ENCODE measurements around the gene LAMA3.

The LAMA3 gene, protein sequence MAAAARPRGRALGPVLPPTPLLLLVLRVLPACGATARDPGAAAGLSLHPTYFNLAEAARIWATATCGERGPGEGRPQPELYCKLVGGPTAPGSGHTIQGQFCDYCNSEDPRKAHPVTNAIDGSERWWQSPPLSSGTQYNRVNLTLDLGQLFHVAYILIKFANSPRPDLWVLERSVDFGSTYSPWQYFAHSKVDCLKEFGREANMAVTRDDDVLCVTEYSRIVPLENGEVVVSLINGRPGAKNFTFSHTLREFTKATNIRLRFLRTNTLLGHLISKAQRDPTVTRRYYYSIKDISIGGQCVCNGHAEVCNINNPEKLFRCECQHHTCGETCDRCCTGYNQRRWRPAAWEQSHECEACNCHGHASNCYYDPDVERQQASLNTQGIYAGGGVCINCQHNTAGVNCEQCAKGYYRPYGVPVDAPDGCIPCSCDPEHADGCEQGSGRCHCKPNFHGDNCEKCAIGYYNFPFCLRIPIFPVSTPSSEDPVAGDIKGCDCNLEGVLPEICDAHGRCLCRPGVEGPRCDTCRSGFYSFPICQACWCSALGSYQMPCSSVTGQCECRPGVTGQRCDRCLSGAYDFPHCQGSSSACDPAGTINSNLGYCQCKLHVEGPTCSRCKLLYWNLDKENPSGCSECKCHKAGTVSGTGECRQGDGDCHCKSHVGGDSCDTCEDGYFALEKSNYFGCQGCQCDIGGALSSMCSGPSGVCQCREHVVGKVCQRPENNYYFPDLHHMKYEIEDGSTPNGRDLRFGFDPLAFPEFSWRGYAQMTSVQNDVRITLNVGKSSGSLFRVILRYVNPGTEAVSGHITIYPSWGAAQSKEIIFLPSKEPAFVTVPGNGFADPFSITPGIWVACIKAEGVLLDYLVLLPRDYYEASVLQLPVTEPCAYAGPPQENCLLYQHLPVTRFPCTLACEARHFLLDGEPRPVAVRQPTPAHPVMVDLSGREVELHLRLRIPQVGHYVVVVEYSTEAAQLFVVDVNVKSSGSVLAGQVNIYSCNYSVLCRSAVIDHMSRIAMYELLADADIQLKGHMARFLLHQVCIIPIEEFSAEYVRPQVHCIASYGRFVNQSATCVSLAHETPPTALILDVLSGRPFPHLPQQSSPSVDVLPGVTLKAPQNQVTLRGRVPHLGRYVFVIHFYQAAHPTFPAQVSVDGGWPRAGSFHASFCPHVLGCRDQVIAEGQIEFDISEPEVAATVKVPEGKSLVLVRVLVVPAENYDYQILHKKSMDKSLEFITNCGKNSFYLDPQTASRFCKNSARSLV (N-terminal part only)
- 0.18 to 0.22 reads per million in 2 experiments for total RNA-seq

DNA sequence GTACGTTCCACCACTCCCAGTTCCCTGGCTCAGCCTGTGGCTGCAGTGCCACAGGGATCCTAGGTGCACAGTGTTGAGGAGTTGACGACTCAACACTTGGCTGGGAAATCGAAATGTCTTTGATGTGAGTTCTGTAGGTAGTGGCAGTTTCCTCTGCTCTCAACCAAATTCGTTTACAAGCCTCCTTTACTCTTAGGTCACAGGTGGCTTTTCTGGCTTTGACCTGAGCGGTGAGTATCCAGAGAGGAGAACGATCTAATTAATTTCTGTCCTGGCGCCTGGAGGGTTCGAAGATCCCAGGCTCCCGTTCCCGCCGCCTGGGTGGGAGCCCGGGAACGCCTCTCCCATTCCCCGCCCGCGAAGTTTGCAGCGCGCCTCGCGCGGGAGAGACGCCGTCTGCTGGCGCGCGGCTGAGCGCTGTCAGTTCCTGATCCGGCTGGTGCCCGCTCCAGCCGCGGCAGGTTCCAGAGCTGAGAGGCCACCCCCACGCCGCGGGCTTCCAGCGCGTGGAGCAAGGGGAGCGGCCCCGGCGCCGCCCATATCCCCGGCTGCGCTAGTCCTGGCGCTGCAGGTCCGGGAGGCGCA is at the start of gene LAMA3:
LAMA3 (plus strand) TSS at position 423 of the 585 bp plus-strand sequence. CDS start 231 bp downstream, outside the sequence.
- no peak for DNase-seq (ENCODE audit: low read depth)

DNA sequence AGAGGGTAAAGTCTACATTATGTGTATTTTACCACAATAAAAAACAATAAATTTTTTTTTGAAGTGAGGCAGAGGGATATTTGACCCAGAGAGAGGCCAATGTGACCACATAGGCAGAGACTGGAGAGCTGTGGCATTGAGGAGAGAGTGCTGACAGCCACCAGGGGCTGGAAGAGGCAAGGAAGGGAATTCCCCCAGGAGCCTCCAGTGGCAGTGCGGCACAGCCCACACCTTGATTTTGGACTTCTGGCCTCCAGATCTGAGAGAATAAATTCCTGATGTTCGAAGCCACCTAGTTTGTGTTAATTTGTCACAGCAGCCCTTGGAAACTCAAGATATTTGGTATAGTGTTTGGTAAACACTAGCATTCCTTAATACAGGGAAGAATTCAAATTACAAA is 49.2 kb upstream of the LAMA3 start:
- no peak for DNase-seq (ENCODE audit: low read depth)

DNA sequence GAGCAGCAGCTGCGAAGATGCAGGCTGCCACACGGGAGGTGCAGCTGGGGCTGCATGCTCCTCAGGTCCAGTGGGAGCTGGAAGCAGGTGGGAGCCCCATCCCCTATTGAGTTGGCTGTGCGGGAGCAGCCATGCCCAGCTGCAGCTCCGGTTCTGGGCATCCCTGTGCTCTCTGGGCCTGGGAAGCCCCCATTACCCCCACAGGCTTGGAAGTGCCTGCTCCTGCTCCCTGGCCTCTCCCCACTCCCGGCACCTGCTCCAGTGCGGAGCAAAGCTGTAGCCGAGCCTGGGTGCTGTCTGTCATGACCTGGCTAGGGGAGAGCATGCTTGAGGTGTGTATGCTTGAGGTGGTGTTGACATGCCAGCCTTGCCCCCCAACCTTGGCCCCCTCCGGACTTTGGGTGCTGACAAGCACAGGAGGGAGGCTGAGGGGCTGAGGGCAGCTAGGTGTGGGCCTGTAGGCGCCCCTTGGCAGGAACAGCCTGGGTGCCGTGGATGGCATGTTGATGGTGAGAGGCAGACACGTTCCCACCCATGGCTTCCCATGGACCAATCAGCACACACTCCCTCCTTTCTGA is 48.0 kb upstream of the LAMA3 start:
- no peak for DNase-seq (ENCODE audit: low read depth)

DNA sequence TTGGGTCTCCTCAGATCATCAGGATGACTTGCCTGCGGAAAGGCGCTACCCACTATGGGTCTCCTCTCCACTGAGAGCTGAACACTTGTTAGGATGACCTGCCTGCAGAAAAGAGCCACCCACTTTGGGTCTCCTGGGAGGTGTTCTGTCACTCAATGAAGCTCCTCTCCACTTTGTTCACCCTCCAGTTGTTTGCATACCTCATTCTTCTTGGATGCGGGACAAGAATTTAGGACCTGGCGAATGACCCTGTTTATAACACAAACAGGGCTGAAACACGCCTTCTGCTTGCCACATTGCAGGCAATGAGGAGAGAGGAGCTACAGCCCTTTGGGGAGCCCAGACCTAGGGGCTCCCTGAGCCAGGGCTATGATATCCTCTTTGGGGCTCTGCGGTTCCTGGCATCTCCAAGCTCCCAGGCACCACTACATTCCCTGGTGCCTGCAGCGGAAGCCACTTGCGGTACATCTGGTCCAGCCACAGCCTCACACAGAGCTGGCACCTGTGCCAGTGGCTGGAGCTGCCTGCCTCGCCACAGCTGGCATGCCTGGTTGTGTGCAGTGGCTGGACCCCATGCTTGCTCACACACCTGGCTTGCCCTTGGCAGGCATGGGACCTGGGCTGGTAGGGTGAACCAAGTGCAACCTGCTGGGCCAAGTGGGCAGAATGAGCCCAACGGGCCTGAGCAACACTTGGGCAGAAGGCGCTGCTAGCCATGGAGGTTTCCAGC is 47.2 kb upstream of the LAMA3 start:
- DNase-seq (ENCODE audit: low read depth) = no peak

DNA sequence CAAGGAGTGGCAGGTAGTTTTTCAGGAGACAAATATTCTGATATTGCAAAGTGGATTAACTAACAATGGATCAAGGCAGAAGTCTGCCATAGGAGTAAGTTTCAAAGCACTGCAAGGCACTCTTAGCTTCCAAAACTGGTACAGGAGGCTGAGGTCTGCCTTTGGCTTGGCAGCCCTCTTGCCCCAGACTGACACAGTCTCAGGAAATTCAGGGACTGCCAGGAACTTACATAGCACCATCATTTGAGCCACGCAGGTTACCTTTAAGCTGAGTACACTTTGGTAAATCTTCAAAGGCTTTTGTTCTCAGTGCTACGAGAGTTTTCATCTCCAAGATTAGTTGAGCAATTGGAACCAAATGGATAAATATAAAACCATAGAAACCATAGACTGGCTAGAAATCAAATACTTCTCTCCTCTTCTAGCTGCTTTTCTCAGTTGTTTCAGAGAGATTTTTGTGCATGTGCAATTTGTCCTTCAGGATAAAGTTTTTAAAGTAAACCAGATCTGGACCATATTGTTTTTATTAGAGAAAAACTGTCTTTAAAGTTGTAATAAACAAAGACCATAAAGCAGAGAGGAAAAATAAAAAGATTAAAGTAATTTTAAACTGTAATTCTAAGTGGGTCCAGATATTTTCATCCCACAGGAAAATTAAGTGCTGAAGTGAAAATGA is 45.3 kb upstream of the LAMA3 start:
- no peak for DNase-seq (ENCODE audit: low read depth)

DNA sequence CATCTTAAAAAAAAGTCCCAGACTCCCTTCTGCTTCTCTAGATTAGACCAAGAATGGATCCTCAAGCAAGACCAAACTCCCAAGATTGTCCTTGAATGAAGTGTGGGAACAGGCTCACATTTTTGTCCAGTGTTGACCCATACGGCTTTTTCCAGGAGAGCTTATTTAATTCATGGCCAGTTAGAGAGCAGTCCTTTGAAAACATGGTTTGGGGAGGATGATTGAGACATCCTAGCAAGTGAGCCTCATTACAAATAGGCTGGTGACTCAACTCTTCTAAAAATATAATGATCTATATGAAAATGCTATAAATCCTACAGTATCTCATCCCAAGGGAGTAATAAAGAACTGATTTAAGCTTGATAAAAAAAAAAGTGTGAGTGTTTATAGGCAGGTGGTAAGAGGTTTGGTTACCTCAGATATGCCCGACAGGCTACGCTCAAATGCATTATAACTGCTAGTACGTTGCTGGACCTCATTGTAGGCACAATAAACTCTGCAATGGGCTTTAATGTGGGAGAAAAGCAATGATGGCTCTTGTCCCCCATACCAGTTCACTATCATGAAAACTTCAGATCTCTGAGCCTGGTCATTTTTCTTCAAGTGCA is 43.6 kb upstream of the LAMA3 start:
- no peak for DNase-seq (ENCODE audit: low read depth)

DNA sequence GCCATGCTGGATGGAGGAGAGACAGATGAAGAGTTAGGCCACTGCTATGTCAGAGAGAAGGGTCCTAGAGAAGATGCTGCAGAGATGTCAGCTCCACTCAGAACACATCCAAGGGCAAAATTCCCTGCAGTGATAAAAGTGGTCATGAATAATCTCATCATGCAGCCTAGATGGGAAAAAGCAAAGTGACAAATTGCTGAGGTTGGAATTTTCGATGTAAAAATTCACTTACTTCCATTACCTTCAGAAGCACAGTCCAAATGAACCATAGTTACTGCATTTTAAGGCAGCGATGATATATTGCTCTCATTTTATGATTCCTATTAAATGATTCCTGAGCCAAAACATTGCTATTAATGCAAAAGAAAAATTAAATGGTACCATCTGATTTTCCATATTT is 43.0 kb upstream of the LAMA3 start:
- no peak for DNase-seq (ENCODE audit: low read depth)

DNA sequence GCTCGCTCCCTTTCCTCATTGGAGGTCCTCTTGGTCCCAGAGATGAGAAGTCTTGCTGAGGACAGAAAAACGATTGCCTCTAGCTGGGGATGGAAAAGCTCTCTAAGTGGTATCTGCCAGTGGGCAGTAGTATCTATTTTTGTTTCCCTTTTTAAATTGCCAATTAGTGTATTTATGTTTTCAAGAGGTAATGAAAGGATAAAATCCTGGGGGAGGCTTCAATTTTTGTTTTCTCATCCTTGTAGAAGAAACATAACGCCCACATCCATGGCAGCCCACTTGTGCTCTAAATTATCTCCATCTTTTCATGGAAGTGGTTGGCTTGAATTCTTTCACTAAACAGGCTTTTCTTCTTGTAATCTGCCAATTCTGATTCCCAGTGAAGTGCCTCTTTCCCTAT is 40.8 kb upstream of the LAMA3 start:
- no peak for DNase-seq (ENCODE audit: low read depth)

DNA sequence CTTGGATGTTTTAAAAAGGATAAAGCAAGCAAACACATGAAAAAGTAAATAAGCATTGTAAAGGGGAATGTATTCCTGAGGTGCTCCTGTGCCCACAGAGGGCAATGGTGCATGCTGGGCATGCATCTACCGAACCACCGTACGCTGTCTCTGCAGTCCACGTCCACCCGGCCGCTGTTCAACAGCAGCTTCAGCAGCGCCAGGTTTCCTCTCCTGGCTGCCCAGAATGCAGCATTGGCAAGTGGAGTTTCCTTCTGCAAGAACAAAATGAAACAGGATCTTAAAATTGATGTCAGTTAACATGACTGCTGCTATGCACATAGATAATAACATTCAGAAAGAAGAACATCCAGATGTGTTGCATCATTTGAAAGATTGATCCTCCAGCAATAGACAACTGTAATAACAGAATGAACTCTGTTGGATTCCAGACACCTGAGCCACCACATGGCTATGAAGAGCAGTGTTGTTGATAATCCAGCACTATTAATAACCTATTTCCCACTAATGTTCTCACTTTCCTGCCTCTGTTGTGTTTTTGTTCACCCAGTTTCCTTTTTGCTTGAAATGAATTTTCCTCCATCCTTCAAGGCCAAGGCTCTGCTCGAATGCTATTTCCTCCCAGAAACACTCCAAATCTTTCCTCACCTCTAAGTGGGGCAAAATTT is 40.2 kb upstream of the LAMA3 start:
- DNase-seq (ENCODE audit: low read depth) = no peak

DNA sequence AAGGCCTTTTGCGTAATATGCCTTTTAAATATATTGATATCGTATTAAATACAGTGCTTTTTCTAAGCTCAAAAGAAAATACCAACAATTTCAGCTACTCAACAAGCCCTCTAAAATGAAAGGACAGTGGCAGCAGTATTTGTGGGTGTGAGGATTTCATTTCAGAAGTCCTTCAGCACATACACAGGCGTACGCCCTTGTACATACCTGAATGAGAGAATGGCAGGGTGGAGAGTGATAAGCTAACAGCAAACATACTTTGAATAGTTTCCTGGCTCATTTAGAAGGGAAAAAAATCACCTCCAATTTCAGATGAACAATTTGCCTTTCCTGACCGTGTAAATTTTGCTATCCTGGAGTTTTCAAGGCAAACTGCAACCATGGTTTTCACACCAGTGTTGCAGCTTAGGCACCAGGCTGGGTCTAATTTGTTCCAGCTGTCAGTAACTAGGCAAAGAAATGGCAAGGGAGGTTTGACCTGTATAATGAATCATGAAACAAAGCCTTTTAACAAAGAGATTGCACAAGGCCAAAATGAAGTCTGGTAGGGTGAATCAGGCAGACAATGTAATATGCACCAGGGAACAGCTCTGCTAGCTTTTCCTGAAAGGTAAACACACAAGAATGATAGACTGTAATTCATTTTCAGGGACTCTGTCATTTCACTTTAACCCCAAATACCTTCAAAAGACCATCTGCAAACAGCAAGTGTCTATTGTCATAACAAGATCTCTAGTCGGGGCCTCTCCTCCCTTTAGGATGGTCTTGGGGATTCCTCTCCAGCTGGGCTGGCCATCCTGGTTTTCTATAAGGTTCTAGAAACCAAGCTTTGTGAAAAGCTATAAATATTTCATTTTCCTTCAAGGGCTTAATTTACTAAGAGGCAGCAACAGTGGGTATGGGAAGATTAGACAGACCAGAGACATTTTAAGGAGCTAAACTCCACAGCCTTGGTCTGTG is 38.0 kb upstream of the LAMA3 start:
- DNase-seq (ENCODE audit: low read depth) = no peak

DNA sequence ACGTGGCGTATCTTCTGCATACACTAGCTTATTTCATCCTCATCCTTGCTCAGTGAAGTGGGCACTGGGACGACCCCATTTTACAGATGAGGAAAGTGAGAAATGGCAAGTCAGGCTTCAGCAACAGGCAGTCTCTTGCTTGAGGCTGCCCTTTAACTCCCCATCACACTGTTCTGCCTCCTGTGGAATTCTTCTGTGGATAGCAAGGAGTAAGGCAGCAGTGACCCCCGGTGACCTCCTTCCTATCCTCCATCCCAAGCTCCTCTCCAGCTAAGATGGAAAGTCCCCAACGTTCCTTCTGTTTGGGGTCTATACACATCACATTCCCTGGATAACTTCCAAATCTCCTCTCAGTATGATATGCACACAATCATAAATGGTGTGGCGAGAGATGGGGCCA is 37.0 kb upstream of the LAMA3 start:
- no peak for DNase-seq (ENCODE audit: low read depth)

DNA sequence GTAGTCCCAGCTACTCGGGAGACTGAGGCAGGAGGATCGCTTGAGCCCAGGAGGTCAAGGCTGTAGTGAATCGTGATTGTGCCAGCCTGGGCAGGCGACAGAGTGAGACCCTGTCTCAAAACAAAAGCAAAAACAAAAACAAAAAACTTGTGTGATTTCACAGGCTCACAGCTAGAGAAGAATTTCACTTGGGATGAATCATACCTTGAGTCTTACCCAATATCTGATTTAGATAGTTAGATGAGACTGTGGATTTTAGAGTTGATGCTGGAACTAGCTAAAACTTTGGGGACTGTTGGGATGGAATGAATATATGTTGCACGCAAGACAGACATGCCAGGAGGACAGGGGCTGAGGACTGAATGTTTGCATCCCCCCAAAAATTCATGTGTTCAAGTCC is 31.0 kb upstream of the LAMA3 start:
- DNase-seq (ENCODE audit: low read depth) = no peak

DNA sequence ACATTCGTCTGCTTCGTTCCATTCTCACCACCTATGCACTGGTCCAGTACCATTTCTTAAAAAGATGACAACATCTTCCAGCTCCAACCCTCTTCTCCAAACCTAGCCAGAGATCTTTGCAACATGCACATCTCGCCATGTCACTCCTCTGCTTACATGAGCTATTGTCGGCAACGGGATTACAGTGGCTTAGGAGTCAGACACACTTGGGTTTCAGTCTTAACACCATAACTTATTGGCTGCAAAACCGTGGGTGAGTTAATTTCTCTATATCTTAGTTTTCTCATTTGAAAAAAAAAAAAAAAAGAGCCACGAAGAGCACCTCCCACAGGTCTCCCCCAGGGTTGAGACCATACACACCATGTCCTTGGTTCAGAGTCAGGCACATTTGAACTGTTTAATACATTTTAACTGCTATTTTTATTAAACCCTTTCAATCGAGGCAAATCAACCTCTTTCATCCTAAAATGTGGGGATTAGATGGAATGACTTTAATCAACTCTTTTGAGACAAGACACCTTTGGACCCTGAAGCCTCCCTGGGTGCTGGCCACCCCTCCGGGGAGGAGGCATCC is 27.4 kb upstream of the LAMA3 start:
- no peak for DNase-seq (ENCODE audit: low read depth)

DNA sequence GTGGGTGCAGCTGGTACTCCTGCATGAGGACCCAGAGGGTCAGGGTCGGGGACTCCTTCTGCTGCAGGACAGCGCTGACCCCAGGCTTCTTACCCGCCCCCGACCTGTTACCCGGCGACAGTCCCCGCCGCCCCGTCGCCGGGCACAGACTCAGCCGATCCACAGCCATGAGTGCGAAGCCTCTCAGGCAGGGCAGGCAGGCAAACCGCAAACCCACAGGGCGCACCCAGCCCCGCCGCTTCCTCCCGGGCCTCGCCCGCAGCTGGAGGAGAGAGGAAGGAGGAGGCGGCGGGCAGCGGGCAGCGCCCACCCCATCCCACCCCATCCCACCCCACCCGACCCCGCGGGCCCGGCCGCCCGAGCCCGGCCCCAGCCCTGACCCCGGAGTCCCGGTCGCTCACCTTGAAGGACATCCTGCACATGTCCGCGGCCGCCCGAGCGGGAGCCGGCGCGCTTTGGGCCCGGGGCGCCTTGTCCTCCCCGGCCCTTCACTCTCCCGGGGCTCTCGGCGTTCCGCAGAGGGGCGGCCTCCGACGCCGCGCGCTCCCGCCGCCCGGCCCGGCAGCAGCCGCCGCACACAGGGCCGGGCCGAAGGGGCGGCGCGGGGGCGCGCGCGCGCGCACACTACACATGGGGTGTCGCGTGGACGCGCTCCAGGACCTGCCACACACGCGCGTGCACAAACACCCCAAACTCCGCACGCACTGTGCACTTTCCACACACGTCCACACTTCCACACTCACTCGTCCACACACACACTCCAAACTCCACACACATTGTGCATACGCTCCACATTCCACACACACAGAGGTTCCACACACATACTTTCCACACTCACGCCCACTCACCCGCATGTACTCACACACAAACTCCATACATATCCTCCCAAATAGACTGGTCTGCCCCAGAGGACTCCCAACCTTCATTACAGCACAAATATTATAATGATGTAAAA is 26.7 kb upstream of the LAMA3 start, which contains the start of gene ANKRD29:
ANKRD29 (minus strand) TSS at position 603 of the 955 bp plus-strand sequence; CDS start at position 422, 181 bp downstream.
- DNase-seq (ENCODE audit: low read depth) = peak; percentile 24

DNA sequence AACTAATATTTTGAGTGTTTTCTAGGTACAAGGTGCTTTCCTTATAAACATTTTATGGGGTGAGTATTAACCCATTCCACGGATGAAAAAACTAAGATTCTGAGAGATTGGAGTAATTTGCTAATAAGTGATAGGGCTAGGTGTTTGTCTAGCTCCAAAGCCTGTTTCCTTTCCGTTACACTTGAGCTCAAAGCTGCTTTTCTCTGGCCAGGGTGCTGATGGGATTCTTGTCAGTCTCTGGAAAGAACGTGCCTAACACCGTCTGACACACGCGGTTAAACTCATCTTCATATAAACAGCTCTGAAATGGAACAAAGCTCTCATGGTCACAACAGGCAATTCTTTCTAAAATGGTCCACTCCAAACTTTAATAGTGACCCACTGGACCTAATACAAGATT is 24.6 kb upstream of the LAMA3 start:
- no peak for DNase-seq (ENCODE audit: low read depth)

DNA sequence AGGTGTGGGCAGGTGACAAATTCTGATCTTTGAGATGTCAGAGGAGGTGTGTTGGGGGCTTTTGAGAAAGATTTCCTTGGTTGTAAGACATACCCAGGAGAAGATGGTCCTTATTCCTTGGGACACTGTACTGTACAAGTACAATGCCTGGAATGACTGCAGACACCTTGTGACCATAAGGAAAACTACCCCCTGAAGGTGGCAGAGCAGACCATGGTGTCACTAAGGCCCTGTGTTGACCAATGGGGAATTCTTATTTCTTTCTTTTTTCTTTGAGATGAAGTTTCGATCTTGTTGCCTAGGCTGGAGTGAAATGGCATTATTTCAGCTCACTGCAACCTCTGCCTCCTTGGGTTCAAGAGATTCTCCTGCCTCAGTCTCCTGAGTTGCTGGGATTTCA is 22.1 kb upstream of the LAMA3 start:
- DNase-seq (ENCODE audit: low read depth) = no peak

Measured in T follicular helper cell (primary cell).